ENCODE measurements around the gene BMP6.

The BMP6 gene

DNA sequence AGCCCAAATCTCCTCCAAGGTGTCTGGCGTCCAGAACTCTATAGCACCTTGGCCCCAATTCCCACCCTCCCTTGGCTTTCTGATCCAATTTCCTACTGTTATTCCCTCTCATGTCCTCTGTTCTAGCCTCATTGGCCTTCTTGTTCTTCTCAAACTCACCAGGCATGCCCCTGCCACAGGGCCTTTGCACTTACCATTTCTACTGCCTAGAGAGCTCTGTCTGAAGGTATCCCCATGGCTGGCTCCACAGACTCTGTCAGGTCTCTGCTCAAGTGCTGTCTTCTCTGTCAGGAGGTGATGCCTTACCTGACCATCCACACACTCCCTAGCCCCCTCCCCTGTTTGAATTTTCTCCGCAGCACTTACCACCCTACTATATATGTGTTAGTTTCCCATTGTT, 5.6 kb upstream of the BMP6 start:
- DNase-seq: no peak

GRCh38 chr6:7721649-7722048, 4.2 kb upstream of the BMP6 start:
- DNase-seq: no peak

DNA sequence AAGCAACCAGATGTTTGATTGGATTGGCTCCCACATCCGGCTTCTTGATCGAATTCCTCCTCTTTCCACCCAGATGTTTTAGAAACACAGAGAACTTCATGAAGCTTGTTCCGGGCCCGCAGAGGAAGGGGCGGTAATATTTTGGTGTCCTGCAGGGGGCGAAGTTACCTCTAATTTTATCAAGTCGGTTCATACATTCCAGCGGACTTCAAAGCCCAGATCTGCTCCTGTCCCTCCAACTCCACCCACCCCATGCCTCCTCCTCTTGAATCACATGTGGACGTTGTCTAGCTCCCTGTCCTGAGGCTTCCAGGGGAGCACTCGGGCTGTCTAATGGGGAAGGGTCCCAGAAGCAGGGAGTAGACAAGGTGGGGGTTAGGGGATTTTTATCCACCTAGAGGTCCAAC, 2.9 kb upstream of the BMP6 start:
- DNase-seq: peak; percentile 22

GRCh38 chr6:7723554-7723953, 2.3 kb upstream of the BMP6 start:
- no peak for DNase-seq

DNA sequence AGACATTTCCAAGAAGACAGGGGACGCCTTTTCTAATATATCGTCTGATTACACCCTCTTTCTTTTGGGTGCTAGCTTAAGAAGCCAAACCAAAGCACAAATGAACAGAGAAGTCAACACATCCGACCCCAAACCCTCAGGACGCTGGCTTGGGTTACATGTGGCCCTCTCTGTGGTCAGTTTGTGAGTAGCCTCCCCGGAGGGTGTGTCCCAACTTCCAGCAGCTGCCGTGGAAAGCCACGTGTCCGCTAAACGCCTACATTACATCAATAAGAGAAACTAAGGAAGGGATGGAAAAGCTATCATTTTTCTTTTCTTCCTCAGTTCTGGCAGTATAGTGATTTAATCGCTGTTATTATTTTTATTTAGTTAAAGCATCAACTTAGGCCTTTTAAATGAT, 487 bp upstream of the BMP6 start:
- no peak for DNase-seq

GRCh38 chr6:7726416-7727085, 652 bp downstream of the BMP6 start:
- no peak for DNase-seq

- DNase-seq: no peak
Observed at GRCh38 chr6:7727086-7727945, 1.4 kb downstream of the BMP6 start.

DNA sequence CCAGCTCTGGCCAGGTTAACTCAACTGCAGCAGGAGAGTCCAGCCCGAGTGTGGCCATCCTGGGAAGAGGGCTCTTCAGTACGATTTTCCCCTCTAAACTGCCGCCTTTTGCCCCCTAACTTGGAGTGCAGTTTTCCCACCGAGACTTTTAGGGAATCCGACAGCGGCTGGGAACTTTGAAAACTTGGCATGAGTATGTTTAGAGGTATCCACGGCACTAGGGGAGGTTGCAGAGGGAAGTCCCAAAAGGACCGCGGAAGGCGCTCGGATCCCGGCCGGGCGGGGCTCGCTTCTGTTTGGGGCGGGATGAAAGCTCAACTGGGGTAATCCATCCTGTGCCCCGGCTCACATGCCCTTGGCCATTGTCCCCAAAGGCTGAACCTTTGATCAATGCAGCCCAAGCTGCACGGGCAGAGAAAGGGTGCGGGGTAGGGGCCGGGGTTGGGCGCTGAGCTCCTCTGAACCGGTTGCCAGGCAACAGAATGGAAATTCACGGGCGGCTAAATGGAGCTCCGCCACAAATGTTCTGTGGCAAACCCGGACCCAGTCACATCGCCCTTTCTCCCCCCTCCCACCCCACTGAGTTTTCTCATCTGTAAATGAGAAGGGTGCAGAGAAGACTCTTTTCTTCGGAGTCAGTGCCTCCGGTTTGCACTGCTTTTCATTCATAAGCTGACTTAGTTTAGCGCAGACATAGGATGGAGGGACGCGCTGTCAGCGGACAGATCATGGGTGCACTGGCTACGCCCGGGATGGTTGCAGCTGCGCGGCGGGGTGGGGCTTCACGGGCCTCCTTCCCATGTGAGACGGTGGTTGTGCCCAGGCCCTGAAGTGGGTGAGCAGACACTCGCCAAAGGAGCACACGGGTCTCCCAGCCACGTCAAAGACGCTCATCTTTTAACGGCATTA, 2.3 kb downstream of the BMP6 start:
- peak; percentile 12 for DNase-seq

GRCh38 chr6:7728855-7729590, 3.1 kb downstream of the BMP6 start:
- DNase-seq: no peak

GRCh38 chr6:7730001-7730783, 4.3 kb downstream of the BMP6 start:
- DNase-seq: no peak

- DNase-seq: no peak
Observed at GRCh38 chr6:7730784-7731227, 4.9 kb downstream of the BMP6 start.

GRCh38 chr6:7731294-7731693, 5.4 kb downstream of the BMP6 start:
- no peak for DNase-seq

GRCh38 chr6:7732228-7732627, 6.3 kb downstream of the BMP6 start:
- no peak for DNase-seq

- DNase-seq: no peak
Observed at GRCh38 chr6:7734707-7735383, 8.9 kb downstream of the BMP6 start.

- no peak for DNase-seq
Observed at GRCh38 chr6:7737106-7737505, 11.2 kb downstream of the BMP6 start.

DNA sequence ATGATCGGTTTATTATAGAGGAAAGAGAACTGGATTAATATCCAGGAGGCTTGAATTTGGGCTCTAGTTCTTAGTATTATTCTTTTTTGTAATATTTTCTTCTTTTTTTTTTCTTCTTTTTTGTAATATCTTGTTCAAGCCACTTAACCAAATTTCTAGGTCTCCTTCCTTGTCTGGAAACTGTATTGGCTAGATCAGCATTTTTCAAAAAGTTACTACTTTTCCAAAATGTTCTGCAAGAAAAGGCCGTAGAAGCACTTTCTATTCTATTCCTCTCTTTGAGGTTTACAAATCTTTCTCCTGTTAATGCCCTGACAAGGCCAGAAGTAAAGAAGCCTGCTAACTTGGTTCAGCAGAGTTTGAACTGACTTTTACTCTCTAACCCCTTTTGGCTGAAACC, 12.0 kb downstream of the BMP6 start:
- DNase-seq: no peak

- DNase-seq: no peak
Observed at GRCh38 chr6:7742223-7742785, 16.4 kb downstream of the BMP6 start.

- no peak for DNase-seq
Observed at GRCh38 chr6:7745942-7746341, 20.0 kb downstream of the BMP6 start.

GRCh38 chr6:7747016-7747415, 21.1 kb downstream of the BMP6 start:
- no peak for DNase-seq

GRCh38 chr6:7747433-7747832, 21.5 kb downstream of the BMP6 start:
- DNase-seq: no peak

All from DMS79 treated with DMSO at 0.1 percent for 48 hours (cell line).